OCI-LY7 (cell line): ENCODE data around the gene EMILIN1.

Experiments used
- CTCF ChIP-seq: fragments of 200-600 bp; sonication (generic); conservative IDR thresholded peaks from 2 replicates; pipeline ENCODE4 v1.5.1; 2014; ENCODE audit warnings: mild to moderate bottlenecking, antibody characterized with exemption, low read length, moderate library complexity, mixed read lengths
- EZH2phosphoT487 ChIP-seq: fragments of 200-600 bp; sonication (generic); IDR thresholded peaks from 2 replicates; pipeline ENCODE4 v1.6.1; 2018; ENCODE audit warnings: low read depth, borderline replicate concordance, mild to moderate bottlenecking, mixed run types, antibody characterized with exemption, low read length, moderate library complexity, mixed read lengths

- TF ChIP-seq CTCF (no peak), EZH2phosphoT487 (no peak)
These were observed 2.1 kb upstream of the EMILIN1 start for GRCh38 chr2:27076323-27076722.
